Endothelial cell of umbilical vein (primary cell): ENCODE results near the gene TMEM169. TPM values are rescaled to one million over a fixed set of nuclear protein-coding genes. Genes with fewer than 3 reads are reported as not detected.

Source experiments
- BruUV-seq: library from RNA; stranded (reverse); fragments of 400-500 nt; replicated peaks from 2 replicates; lab custom pipeline; 2021; lab: Mats Ljungman, UMichigan
- CTCF ChIA-PET: fragments of 300-600, 350-600 bp; sonication (Branson Sonifier 250); formaldehyde crosslinking; loops from one replicate; lab custom pipeline; 2021; ENCODE audit warnings: antibody characterized with exemption, inconsistent platforms; lab: Charles Lee
- POLR2A ChIA-PET: fragments of 300-600, 350-600 bp; sonication (Branson Sonifier 250); formaldehyde crosslinking; loops from one replicate; lab custom pipeline; 2021; ENCODE audit warnings: antibody characterized with exemption, inconsistent platforms; lab: Charles Lee
- DNase-seq: peaks from one replicate; pipeline ENCODE4 v3.0.0-alpha.2; 2011; ENCODE audit warnings: low read depth, low spot score
- FAIRE-seq: peaks from 2 replicates; lab custom pipeline; 2011; peaks lifted over from hg19 to GRCh38; lab: Jason Lieb, UNC
- H2AFZ ChIP-seq: 2 replicates; pipeline ENCODE4 v1.6.0; 2012; ENCODE audit warnings: low read depth, low read length, control low read depth, inconsistent platforms
- H3K27ac ChIP-seq: 2 replicates; pipeline ENCODE4 v1.5.1; 2011; ENCODE audit warnings: low read depth, mild to moderate bottlenecking, control low read depth, low read length, moderate library complexity; ENCODE audit not compliant: insufficient read depth
- H3K27me3 ChIP-seq, 2 experiments: 2 replicates each; pipeline versions ENCODE4 v1.6.0 to v1.6.1; 2011; ENCODE audit warnings: low read length in 2 of 2, mixed read lengths in 1 of 2; ENCODE audit not compliant: control insufficient read depth in 2 of 2, insufficient read depth in 2 of 2
- H3K36me3 ChIP-seq, 2 experiments: 2 replicates in 1 of 2; 3 replicates in 1 of 2; pipeline ENCODE4 v1.5.1; 2011; ENCODE audit warnings: low read length in 2 of 2, mild to moderate bottlenecking in 1 of 2, moderate library complexity in 1 of 2; ENCODE audit not compliant: control insufficient read depth in 2 of 2, insufficient read depth in 2 of 2; ENCODE audit errors: extremely low read depth in 1 of 2
- H3K4me1 ChIP-seq: 3 replicates; pipeline ENCODE4 v1.5.1; 2011; ENCODE audit warnings: mild to moderate bottlenecking, low read length; ENCODE audit not compliant: control insufficient read depth, insufficient read depth; ENCODE audit errors: extremely low read depth
- H3K4me2 ChIP-seq: 2 replicates; pipeline ENCODE4 v1.6.1; 2011; ENCODE audit warnings: low read length, control low read depth, mixed read lengths; ENCODE audit not compliant: insufficient read depth
- H3K4me3 ChIP-seq, 3 experiments: fragments of 200-600 bp in 1 of 3; sonication (generic), shearing (Covaris generic) in 1 of 3; replicated peaks in 1 of 3; 2 replicates each; pipeline ENCODE4 v1.5.1; 2011 to 2016; ENCODE audit warnings: control low read depth in 3 of 3, low read length in 3 of 3, mild to moderate bottlenecking in 2 of 3, inconsistent platforms in 1 of 3, low read depth in 1 of 3, moderate library complexity in 1 of 3; ENCODE audit not compliant: insufficient read depth in 1 of 3
- H3K79me2 ChIP-seq: 2 replicates; pipeline ENCODE4 v1.6.0; 2012; ENCODE audit warnings: low read length, inconsistent platforms; ENCODE audit not compliant: control insufficient read depth, insufficient read depth
- H3K9ac ChIP-seq: replicated peaks from 2 replicates; pipeline ENCODE3; 2011; ENCODE audit warnings: low read length, control low read depth; ENCODE audit not compliant: insufficient read depth; ENCODE audit errors: extremely low read depth
- H3K9me1 ChIP-seq: replicated peaks from 3 replicates; pipeline ENCODE4 v1.6.0; 2011; ENCODE audit warnings: mild to moderate bottlenecking, low read length; ENCODE audit not compliant: control insufficient read depth, insufficient read depth; ENCODE audit errors: extremely low read depth
- H3K9me3 ChIP-seq: replicated peaks from 2 replicates; pipeline ENCODE4 v1.5.1; 2012; ENCODE audit warnings: low read length, inconsistent platforms; ENCODE audit not compliant: control insufficient read depth, insufficient read depth
- H4K20me1 ChIP-seq: replicated peaks from 2 replicates; pipeline ENCODE3; 2011; ENCODE audit warnings: mild to moderate bottlenecking, low read length; ENCODE audit not compliant: control insufficient read depth, insufficient read depth; ENCODE audit errors: extremely low read depth
- EZH2 ChIP-seq: IDR thresholded peaks from 2 replicates; pipeline ENCODE4 v1.6.1; 2012; ENCODE audit warnings: borderline replicate concordance, low read depth, mild to moderate bottlenecking, moderate library complexity, low read length, inconsistent platforms; ENCODE audit not compliant: severe bottlenecking
- FOS ChIP-seq: IDR thresholded peaks from 2 replicates; pipeline ENCODE4 v1.6.1; 2011; ENCODE audit warnings: mild to moderate bottlenecking, low read length, moderate library complexity, borderline replicate concordance; ENCODE audit not compliant: insufficient read depth
- GATA2 ChIP-seq: IDR thresholded peaks from 2 replicates; pipeline ENCODE4 v1.7.0; 2011; ENCODE audit warnings: low read depth, mild to moderate bottlenecking, moderate library complexity, mixed read lengths, low read length; ENCODE audit not compliant: insufficient read length, insufficient read depth
- JUN ChIP-seq: IDR thresholded peaks from 2 replicates; pipeline ENCODE4 v1.6.1; 2011; ENCODE audit warnings: borderline replicate concordance, low read depth; ENCODE audit not compliant: insufficient read length, insufficient read depth
- MYC ChIP-seq: IDR thresholded peaks from one replicate; pipeline ENCODE4 v1.6.1; 2011; ENCODE audit warnings: mild to moderate bottlenecking, low read depth, low read length
- POLR2A ChIP-seq: IDR thresholded peaks from 2 replicates; pipeline ENCODE4 v1.6.1; 2012; ENCODE audit warnings: low read depth, mild to moderate bottlenecking, control low read depth, low read length
- POLR2AphosphoS5 ChIP-seq: IDR thresholded peaks from 2 replicates; pipeline ENCODE4 v1.6.1; 2012; ENCODE audit warnings: low read depth, mild to moderate bottlenecking, control low read depth, low read length, moderate library complexity; ENCODE audit not compliant: insufficient read depth
- dilution Hi-C: fragments of 300-500 bp; cut with MboI; formaldehyde crosslinking; loops from one replicate; pipeline ENCODE4 v1.15.0; 2019; ENCODE audit warnings: low sequenced_read_pairs; ENCODE audit not compliant: extremely low pct_ligation_motif_present
- intact Hi-C: fragments of 100-400 bp; cut with micrococcal nuclease; formaldehyde crosslinking; loops from one replicate; pipeline ENCODE4 v1.10.0; 2022
- polyA plus RNA-seq, 4 experiments: library from polyadenylated mRNA; depleted of rRNA in 3 of 4; stranded (reverse) in 3 of 4; unstranded in 1 of 4; fragments of >200 nt; gene quantifications; 2 replicates each; pipeline versions ENCODE4 v1.2.1 to v1.2.3, GENCODE V29; 2011 to 2012; ENCODE audit warnings: missing spikeins in 1 of 4
- total RNA-seq: library from RNA; stranded (reverse); gene quantifications from 2 replicates; pipeline ENCODE4 v1.2.3, GENCODE V29; 2021
- TF ChIP-seq, protein P1 (sequence below): IDR thresholded peaks from 2 replicates; pipeline ENCODE4 v1.6.1; 2011; ENCODE audit not compliant: insufficient read depth, insufficient read length
- TF ChIP-seq, protein P2 (sequence below), 2 donors: IDR thresholded peaks; 1 replicate in 1 of 2; 2 replicates in 1 of 2; pipeline ENCODE4 v1.5.1; 2011; ENCODE audit warnings: low read length in 2 of 2, mild to moderate bottlenecking in 2 of 2, moderate library complexity in 2 of 2, control low read depth in 1 of 2, inconsistent platforms in 1 of 2, low read depth in 1 of 2; ENCODE audit not compliant: insufficient read depth in 1 of 2; ENCODE audit errors: extremely low read depth in 1 of 2

The TMEM169 gene
- total and polyA plus RNA-seq, 2 donors (not counting 3 experiments of a cell fraction or from before 2014, with no cell fraction given): 0.20 TPM; not detected in 1

DNA sequence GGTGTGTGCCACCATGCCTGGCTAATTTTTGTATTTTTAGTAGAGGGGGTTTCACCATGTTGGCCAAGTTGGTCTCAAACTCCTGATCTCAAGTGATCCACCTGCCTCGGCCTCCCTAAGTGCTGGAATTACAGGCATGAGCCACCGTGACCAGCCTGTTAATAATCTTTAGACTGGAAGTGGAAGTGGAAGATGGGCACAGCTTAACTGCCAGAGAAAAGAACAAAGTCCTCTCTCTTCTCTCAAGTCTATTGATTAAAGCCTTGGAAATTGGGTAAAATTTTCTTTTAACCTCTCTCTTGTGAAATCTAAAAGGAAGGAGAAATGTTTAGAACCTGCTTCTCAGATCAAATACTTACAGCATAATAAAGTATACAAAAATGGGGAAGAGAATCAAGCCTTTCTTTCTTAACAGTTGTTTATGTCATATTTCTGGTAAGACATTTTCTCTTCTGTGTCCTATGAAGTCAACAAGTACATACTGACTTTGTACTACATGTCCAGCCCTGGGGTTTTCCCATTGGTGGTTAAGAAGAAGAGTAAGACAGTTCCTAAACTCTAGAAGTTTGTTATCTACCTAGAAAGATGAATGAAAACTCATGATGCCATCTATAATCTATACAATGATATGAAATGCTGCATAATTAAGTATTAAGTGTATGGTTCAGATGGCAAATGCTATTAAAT is 4.6 kb downstream of the TMEM169 start:
- Histone ChIP-seq H3K27ac (no peak overlapping the region), H3K79me2 (no peaks in the 10 kb centered on the region), H4K20me1 (no peaks in the 10 kb centered on the region), H3K4me1 (peaks cover 4% of the 10 kb centered on the region), H3K9me1 (no peaks in the 10 kb centered on the region), H2AFZ (no peak overlapping the region), H3K9ac (no peak overlapping the region), H3K4me2 (no peak overlapping the region), H3K4me3 (no peak overlapping the region), H3K36me3 (no peaks in the 10 kb centered on the region), H3K9me3 (no peaks in the 10 kb centered on the region), H3K27me3 (peaks cover 15 to 17% of the 10 kb centered on the region in 2 experiments)
- DNase-seq: no peak
- no peak for FAIRE-seq
- dilution Hi-C loops (no loop called here), intact Hi-C loops (no loop called here)
- POLR2A ChIA-PET: no interaction called here
- TF ChIP-seq GATA2 (no peak), FOS (no peak), POLR2AphosphoS5 (no peak), JUN (no peak), EZH2 (no peak), POLR2A (no peak), MYC (no peak)
- TF ChIP-seq, protein P1, sequence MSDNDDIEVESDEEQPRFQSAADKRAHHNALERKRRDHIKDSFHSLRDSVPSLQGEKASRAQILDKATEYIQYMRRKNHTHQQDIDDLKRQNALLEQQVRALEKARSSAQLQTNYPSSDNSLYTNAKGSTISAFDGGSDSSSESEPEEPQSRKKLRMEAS: no peak
- TF ChIP-seq, protein P2, sequence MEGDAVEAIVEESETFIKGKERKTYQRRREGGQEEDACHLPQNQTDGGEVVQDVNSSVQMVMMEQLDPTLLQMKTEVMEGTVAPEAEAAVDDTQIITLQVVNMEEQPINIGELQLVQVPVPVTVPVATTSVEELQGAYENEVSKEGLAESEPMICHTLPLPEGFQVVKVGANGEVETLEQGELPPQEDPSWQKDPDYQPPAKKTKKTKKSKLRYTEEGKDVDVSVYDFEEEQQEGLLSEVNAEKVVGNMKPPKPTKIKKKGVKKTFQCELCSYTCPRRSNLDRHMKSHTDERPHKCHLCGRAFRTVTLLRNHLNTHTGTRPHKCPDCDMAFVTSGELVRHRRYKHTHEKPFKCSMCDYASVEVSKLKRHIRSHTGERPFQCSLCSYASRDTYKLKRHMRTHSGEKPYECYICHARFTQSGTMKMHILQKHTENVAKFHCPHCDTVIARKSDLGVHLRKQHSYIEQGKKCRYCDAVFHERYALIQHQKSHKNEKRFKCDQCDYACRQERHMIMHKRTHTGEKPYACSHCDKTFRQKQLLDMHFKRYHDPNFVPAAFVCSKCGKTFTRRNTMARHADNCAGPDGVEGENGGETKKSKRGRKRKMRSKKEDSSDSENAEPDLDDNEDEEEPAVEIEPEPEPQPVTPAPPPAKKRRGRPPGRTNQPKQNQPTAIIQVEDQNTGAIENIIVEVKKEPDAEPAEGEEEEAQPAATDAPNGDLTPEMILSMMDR (IDR thresholded peaks at IDR 0.05; ENCODE audit: extremely low read depth in 1 of 2, insufficient read depth in 1 of 2, low read depth in 1 of 2, low read length in 2 of 2): no peak
- CTCF ChIA-PET: no interaction called here
- no TSS peak for BruUV-seq
